ENCODE measurements around the gene GPRIN1.
"Not testable (repeated sequence)": the region's sequence is repeated elsewhere in the genome, so short reads cannot be mapped to it uniquely, and the experiment has no call there.

GPRIN1 gene

GRCh38 chr5:176596069-176596644 lies 13.8 kb downstream of the GPRIN1 start:
- DNase-seq: no peak

GRCh38 chr5:176595386-176595943 lies 14.5 kb downstream of the GPRIN1 start:
- no peak for DNase-seq

GRCh38 chr5:176594554-176594953 lies 15.4 kb downstream of the GPRIN1 start:
- DNase-seq: no peak

- DNase-seq: no peak
Measured at GRCh38 chr5:176593273-176593869, 16.6 kb downstream of the GPRIN1 start.

GRCh38 chr5:176592573-176592972 lies 17.4 kb downstream of the GPRIN1 start:
- no peak for DNase-seq

GRCh38 chr5:176591667-176592066 lies 18.3 kb downstream of the GPRIN1 start:
- DNase-seq: not testable (repeated sequence)

- DNase-seq: no peak
Measured at GRCh38 chr5:176590035-176590717, 19.8 kb downstream of the GPRIN1 start.

- no peak for DNase-seq
Measured at GRCh38 chr5:176589039-176589769, 20.8 kb downstream of the GPRIN1 start.

GRCh38 chr5:176588297-176588696 lies 21.7 kb downstream of the GPRIN1 start:
- no peak for DNase-seq

- no peak for DNase-seq
Measured at GRCh38 chr5:176587398-176587797, 22.6 kb downstream of the GPRIN1 start.

- DNase-seq: no peak
Measured at GRCh38 chr5:176583076-176583475, 26.9 kb downstream of the GPRIN1 start.

- no peak for DNase-seq
Measured at GRCh38 chr5:176581361-176581760, 28.6 kb downstream of the GPRIN1 start.

- no peak for DNase-seq
Measured at GRCh38 chr5:176579323-176579722, 30.6 kb downstream of the GPRIN1 start.

GRCh38 chr5:176578391-176578808 lies 31.6 kb downstream of the GPRIN1 start:
- DNase-seq: no peak

- no peak for DNase-seq
Measured at GRCh38 chr5:176577312-176578176, 32.4 kb downstream of the GPRIN1 start.

- no peak for DNase-seq
Measured at GRCh38 chr5:176575488-176576422, 34.2 kb downstream of the GPRIN1 start.

GRCh38 chr5:176575066-176575465 lies 34.9 kb downstream of the GPRIN1 start:
- no peak for DNase-seq

GRCh38 chr5:176574297-176574591 lies 35.7 kb downstream of the GPRIN1 start:
- DNase-seq: no peak

GRCh38 chr5:176573564-176574296 lies 36.2 kb downstream of the GPRIN1 start:
- no peak for DNase-seq

- DNase-seq: no peak
Measured at GRCh38 chr5:176570044-176570443, 39.9 kb downstream of the GPRIN1 start.

- no peak for DNase-seq
Measured at GRCh38 chr5:176568657-176569056, 41.3 kb downstream of the GPRIN1 start.

All from NCI-H2081 treated with DMSO at 0.1 percent for 48 hours (cell line).